Mesodermal cell (in vitro differentiated cells): ENCODE results near the gene ULK4.
"Not testable (repeated sequence)": the region's sequence is repeated elsewhere in the genome, so short reads cannot be mapped to it uniquely, and the experiment has no call there.

ENCODE experiments used
- H3K27ac ChIP-seq: 2 replicates; pipeline ENCODE4 v1.7.0; 2013; ENCODE audit warnings: mild to moderate bottlenecking, low read depth, low read length, moderate library complexity; ENCODE audit not compliant: severe bottlenecking
- H3K36me3 ChIP-seq: 2 replicates; pipeline ENCODE4 v1.7.1; 2013; ENCODE audit warnings: mild to moderate bottlenecking, low read length, moderate library complexity; ENCODE audit not compliant: control insufficient read depth, insufficient read depth
- H3K4me1 ChIP-seq: one replicate; pipeline ENCODE4 v1.7.1; 2013; ENCODE audit warnings: mild to moderate bottlenecking, low read length; ENCODE audit not compliant: insufficient read depth, control insufficient read depth, poor library complexity, severe bottlenecking
- H3K4me3 ChIP-seq: 2 replicates; pipeline ENCODE4 v1.7.0; 2013; ENCODE audit warnings: low read length, control low read depth, mild to moderate bottlenecking; ENCODE audit not compliant: insufficient read depth, poor library complexity, severe bottlenecking; ENCODE audit errors: extremely low read depth
- H3K9me3 ChIP-seq: 2 replicates; pipeline ENCODE4 v1.7.1; 2013; ENCODE audit warnings: mild to moderate bottlenecking, low read length, moderate library complexity; ENCODE audit not compliant: control insufficient read depth
- WGBS, 2 experiments: methylation state at CpG; one replicate each; pipeline ENCODE4 v1.1.5; 2013; ENCODE audit warnings: missing lambda C conversion rate in 2 of 2; ENCODE audit not compliant: insufficient coverage in 2 of 2; 5-methylcytosine and 5-hydroxymethylcytosine counted together

ULK4 gene

GRCh38 chr3:41907330-41908073 lies 54.4 kb downstream of the ULK4 start:
- H3K9me3 ChIP-seq = no peaks in the 10 kb centered on the region
- no peaks in the 10 kb centered on the region for H3K4me1 ChIP-seq
- 100% methylated on average over 1 of the region's 3 CpGs; no CpG with 5 or more reads in 1 of the 2 experiments for WGBS, 2 experiments
- H3K36me3 ChIP-seq = peaks cover 11% of the 10 kb centered on the region
- H3K4me3 ChIP-seq = no peak overlapping the region
- H3K27ac ChIP-seq = no peak overlapping the region

- WGBS, 2 experiments = 31 to 63% methylated on average over 2 of the region's 2 CpGs
- H3K36me3 ChIP-seq = no peaks in the 10 kb centered on the region
- peaks cover 8% of the 10 kb centered on the region for H3K4me1 ChIP-seq
- H3K9me3 ChIP-seq = no peaks in the 10 kb centered on the region
- H3K27ac ChIP-seq = peak overlapping the region; percentile 26
- no peak overlapping the region for H3K4me3 ChIP-seq
These were observed 61.6 kb downstream of the ULK4 start for GRCh38 chr3:41900265-41900664.

GRCh38 chr3:41898631-41899030 lies 63.3 kb downstream of the ULK4 start:
- WGBS, 2 experiments = no CpG with 5 or more reads among the region's 2 CpGs
- no peaks in the 10 kb centered on the region for H3K9me3 ChIP-seq
- H3K27ac ChIP-seq = no peak overlapping the region
- H3K36me3 ChIP-seq = no peaks in the 10 kb centered on the region
- H3K4me3 ChIP-seq = no peak overlapping the region
- peaks cover 8% of the 10 kb centered on the region for H3K4me1 ChIP-seq

- WGBS, 2 experiments = no CpG with 5 or more reads among the region's 1 CpG
These were observed 67.9 kb downstream of the ULK4 start for GRCh38 chr3:41893977-41894376.

GRCh38 chr3:41888368-41889076 lies 73.4 kb downstream of the ULK4 start:
- WGBS, 2 experiments = 0% methylated on average over 1 of the region's 3 CpGs
- Histone ChIP-seq H3K4me1 (no peaks in the 10 kb centered on the region), H3K4me3 (no peak overlapping the region), H3K27ac (no peak overlapping the region), H3K36me3 (no peaks in the 10 kb centered on the region), H3K9me3 (peaks cover 4% of the 10 kb centered on the region)

More at GRCh38 chr3:41893977-41894376, 67.9 kb downstream of the ULK4 start:
- Histone ChIP-seq H3K36me3 (no peaks in the 10 kb centered on the region), H3K27ac (no peak overlapping the region), H3K4me1 (no peaks in the 10 kb centered on the region), H3K4me3 (no peak overlapping the region), H3K9me3 (peaks cover 4% of the 10 kb centered on the region)

GRCh38 chr3:41882956-41883355 lies 78.9 kb downstream of the ULK4 start:
- no peak overlapping the region for H3K27ac ChIP-seq
- H3K4me1 ChIP-seq = no peaks in the 10 kb centered on the region
- H3K36me3 ChIP-seq = no peaks in the 10 kb centered on the region
- H3K9me3 ChIP-seq = no peaks in the 10 kb centered on the region
- no peak overlapping the region for H3K4me3 ChIP-seq

- H3K4me1 ChIP-seq = no peaks in the 10 kb centered on the region
- no peak overlapping the region for H3K27ac ChIP-seq
- H3K9me3 ChIP-seq = no peaks in the 10 kb centered on the region
- whole genome bisulfite sequencing, 2 experiments = 86% methylated on average over 1 of the region's 3 CpGs; no CpG with 5 or more reads in 1 of the 2 experiments
- no peak overlapping the region for H3K4me3 ChIP-seq
- no peaks in the 10 kb centered on the region for H3K36me3 ChIP-seq
These were observed 80.6 kb downstream of the ULK4 start for GRCh38 chr3:41881233-41881821.

GRCh38 chr3:41880387-41880786 lies 81.5 kb downstream of the ULK4 start:
- Histone ChIP-seq H3K36me3 (no peaks in the 10 kb centered on the region), H3K9me3 (no peaks in the 10 kb centered on the region), H3K27ac (no peak overlapping the region), H3K4me3 (no peak overlapping the region), H3K4me1 (no peaks in the 10 kb centered on the region)
- 86% methylated on average over 1 of the region's 2 CpGs; no CpG with 5 or more reads in 1 of the 2 experiments for WGBS, 2 experiments

- H3K4me1 ChIP-seq, H3K36me3 ChIP-seq, H3K9me3 ChIP-seq, H3K27ac ChIP-seq, H3K4me3 ChIP-seq: not testable (repeated sequence)
- WGBS, 2 experiments = 80% methylated on average over 2 of the region's 9 CpGs; no CpG with 5 or more reads in 1 of the 2 experiments
These were observed 84.2 kb downstream of the ULK4 start for GRCh38 chr3:41877741-41878140.

GRCh38 chr3:41874022-41874421 lies 87.9 kb downstream of the ULK4 start:
- 60 to 78% methylated on average over 1 to 2 of the region's 4 CpGs for WGBS, 2 experiments
- Histone ChIP-seq H3K9me3 (no peaks in the 10 kb centered on the region), H3K36me3 (no peaks in the 10 kb centered on the region), H3K4me1 (no peaks in the 10 kb centered on the region), H3K4me3 (no peak overlapping the region), H3K27ac (no peak overlapping the region)

GRCh38 chr3:41872157-41872556 lies 89.7 kb downstream of the ULK4 start:
- Histone ChIP-seq H3K4me1 (no peaks in the 10 kb centered on the region), H3K9me3 (no peaks in the 10 kb centered on the region), H3K36me3 (no peaks in the 10 kb centered on the region), H3K4me3 (no peak overlapping the region), H3K27ac (no peak overlapping the region)
- WGBS, 2 experiments = 73 to 88% methylated on average over 1 of the region's 1 CpG
